Stimulated activated CD4-positive, alpha-beta T cell treated with anti-CD3 and anti-CD28 coated beads, TNF-alpha, amount 100 ng/mL, for 24 hours (primary cell): Measurements from ENCODE around the gene CPNE4.
A peak's percentile ranks its signal among the peaks of the same experiment; 100 is the strongest.
"Not testable (repeated sequence)": the region's sequence is repeated elsewhere in the genome, so short reads cannot be mapped to it uniquely, and the experiment has no call there.

Experiments
- DNase-seq, 3 experiments: peaks; one replicate each; pipeline ENCODE4 v3.0.0-alpha.2; 2020; ENCODE audit warnings: low read depth in 3 of 3

CPNE4 gene

DNA sequence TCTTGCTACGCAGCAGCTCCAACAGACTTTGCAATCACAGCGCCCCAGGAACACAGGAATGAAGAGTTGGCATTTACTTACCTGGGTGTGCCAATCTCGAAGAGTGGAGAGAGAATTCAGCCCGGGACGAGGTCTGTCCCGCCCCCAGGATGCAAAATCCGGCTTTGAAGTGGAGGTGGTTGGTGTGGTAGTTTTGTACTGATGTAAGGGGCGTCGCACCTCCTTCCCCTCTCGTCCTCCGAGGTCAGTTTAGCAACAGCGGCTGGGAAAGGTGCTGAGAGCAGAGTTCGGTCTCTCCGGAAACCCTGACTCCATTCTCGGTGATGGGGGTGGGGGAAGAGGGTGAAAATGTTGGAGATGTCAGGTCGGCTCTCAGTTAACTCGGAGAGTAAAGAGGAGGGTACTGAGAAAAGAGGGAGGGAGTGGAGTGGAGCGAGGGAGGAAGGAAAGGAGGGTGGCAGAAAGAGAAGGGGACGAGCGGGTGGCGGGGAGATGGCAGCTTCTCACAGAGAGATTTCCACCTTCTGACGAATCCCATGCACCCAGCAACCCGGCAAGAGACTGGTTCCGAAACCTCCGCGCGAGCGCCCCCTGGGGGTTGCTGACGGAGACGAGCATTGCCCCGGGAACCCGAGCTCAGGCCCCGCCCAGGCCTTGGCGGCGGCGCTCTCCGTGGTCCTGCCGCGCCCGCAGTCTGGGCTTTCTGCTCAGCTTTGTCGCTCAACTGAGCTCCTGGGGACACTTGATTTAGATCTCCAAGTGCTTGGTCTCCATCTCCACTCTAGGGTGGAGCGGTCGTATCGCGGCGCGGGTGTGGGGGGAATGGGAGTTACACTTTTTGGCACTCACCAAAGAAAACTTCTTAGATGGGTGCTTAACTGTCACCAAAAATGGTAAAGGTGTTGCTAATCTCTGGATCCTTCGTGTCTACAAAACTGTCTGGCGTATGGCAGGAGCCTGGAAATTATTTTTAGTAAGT, at the start of gene CPNE4:
TSS of gene CPNE4 (minus strand) at position 529 of the 979 bp plus-strand sequence.
- peak; percentile 22 to 76 (median 52) for DNase-seq

DNA sequence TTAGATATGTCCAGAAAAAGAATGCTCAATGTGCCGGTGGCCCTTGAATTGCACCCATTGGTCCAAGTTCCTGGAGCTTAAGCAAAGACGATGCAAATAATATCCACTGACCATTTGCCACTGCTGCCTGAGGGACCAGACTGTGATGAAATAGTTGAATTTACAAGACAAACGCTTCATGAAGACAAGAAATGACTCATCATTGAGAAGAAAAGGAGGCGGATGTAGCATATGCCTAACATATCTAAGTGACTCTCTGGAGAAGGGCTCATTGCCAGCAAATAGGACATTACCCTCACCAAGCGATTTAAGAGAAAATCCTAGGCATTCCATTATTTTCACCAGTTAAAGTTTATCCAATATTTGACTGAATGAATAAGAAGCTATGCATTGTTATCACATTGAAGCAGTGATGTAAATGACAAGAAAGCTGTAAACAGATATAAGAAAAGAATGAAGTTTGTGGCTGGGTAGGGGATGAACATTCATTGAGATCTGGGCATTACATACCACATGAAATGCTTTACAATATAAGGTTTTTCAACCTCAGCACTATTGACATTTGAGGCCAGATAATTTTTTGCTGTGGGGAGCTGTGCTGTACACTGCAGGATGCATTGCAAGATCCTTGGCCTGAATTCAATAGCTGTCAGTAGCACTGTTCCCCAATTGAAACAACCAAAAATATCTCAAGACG, 48.9 kb upstream of the CPNE4 start:
- DNase-seq = no peak

GRCh38 chr3:132083159-132083558, 48.3 kb upstream of the CPNE4 start:
- no peak for DNase-seq

- DNase-seq = no peak
Observed at GRCh38 chr3:132079147-132079546, 44.3 kb upstream of the CPNE4 start.

DNA sequence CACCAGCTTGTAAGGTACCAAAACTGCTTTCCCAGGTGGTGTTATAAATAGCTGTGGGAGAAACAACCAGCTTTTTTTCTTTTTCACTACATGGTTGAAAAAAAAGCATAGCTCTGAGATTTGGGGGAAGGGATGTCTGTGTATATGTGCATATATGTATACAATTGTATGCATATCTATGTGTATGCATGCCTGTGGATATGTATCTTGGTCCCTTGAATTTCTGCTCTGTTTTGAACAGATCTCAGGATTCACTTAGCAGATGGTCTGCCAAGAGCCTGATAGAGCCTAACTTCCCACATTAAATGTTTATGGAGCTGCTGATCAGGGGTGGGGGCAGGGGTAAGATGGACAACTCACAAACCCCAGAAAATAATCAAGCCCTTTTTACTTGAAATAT, 39.0 kb upstream of the CPNE4 start:
- DNase-seq = no peak

DNA sequence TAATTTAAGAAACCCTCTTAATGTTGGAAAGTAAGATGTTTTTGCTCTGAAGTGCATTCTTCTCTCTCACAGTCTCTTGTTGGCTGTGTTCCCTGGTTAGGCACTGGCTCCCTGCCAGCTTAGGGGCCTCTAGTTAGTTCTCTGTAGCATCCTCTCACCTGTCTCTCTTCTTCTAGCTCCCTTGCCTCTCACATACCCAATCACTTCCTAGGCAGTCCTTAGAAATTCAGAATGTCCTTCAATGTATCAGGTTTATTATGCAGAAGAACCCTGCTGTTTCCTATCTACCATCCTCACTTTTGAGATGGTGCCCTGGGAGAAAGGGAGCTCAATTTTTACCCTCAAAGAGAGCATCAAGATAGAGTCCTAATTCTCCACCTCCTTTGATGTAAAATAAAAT, 36.2 kb upstream of the CPNE4 start:
- no peak for DNase-seq

- no peak for DNase-seq
Observed at GRCh38 chr3:132064114-132064513, 29.3 kb upstream of the CPNE4 start.

GRCh38 chr3:132062535-132062934, 27.7 kb upstream of the CPNE4 start:
- DNase-seq = no peak

DNA sequence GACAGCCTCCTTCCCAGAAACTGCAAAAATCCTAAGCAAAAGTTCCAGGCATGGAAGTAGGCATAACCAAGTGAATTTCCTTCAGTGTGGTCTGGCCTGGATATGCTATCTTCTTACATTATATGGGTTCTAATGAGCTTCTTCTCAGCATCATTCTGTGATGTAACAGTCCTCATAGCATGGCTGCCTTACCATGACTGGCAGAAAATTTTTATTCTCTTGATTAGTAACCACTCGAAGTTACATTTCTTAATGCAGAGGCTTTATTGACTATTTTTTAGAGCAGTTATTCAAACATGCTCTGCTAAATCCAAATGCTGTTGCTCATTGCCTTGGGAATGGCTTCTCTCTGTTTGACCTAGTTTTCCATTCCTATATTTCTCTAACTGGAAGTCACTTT, 21.1 kb upstream of the CPNE4 start:
- no peak for DNase-seq

GRCh38 chr3:132047209-132047608, 12.4 kb upstream of the CPNE4 start:
- DNase-seq = no peak

DNA sequence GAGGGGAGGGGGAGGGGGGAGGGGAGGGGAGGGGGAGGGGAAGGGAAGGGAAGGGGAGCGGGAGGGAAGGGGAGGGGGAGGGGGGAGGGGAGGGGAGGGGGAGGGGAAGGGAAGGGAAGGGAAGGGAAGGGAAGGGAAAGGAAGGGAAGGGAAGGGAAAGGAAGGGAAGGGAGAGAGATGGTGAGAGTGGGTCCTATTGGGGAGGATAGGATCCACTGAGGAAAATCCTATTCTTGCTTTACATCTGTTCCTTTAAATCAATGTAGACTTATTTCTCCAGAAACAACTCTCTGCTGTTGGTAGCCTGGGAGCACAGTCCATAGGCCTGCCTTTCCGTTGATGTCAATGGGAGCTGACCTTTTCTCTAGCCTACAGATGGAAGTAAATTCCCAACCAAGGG, 10.1 kb upstream of the CPNE4 start:
- DNase-seq = not testable (repeated sequence)

DNA sequence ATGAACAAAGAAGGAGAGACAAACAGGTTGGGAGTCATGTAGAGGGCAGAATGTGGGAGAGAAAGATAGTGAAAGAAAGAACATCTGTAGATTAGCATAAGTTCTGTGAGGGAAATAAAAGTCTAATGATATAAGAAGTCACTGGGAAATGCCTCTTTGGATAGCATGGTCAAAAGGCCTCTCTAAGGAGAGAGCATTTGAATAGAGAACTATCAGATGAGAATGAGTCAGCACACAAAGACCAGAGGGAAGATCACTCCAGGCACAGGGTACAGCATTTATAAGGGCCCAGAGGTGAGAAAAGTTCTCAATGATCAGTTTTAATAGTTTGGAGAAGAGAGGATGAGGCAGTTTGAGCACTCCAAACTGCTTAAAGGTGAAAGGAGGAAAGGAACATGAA, 7.9 kb upstream of the CPNE4 start:
- no peak for DNase-seq

DNA sequence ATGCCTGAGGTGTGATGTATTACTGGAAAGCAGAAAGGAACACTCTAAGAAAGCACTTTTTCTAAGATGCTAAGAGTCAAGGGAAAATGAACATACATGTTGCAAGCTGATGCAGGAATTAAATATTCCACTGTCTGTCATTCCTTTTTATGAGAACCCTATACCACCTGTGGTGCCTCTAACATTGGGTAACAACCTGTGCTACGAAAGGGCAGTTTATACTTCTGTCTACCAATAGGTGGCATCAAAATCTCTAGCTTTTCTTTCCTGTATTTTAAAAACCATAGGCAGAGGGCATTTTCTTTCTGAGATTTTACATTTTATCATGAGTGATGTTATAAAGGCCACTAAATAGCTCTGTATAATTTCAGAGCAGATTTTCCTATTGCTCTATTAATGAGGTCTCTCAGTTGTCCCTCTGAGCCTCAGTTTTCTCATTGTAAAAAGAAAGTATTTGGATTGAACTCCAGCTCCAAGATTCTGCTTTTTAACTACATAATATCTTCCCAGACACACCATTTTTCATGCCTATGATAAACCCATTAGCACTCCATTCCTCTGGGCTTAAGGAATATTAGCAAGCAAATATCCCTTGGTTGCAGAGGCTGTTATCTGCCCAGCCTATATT, 3.5 kb upstream of the CPNE4 start:
- no peak for DNase-seq

GRCh38 chr3:132037581-132037980, 2.8 kb upstream of the CPNE4 start:
- DNase-seq = no peak

DNA sequence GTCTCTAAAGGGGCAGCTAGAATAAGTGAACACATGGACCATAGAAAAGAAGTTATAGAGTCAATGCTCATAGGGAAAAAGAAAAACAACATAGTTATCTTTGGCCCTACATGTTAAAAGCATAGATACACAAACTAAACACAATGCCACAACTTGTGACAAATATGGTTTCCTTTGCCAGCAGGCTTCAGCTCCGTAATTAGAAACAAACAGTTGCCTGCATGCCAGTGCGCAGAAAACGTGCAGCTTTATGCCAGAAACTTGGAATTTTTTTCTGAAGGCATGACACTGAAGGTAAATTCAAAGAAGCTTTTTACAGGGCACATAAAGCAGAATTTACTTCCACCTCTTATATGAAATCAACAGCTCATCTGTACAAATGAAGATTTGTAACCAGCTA, 2.2 kb upstream of the CPNE4 start:
- no peak for DNase-seq

GRCh38 chr3:132034097-132034485, 723 bp downstream of the CPNE4 start:
- DNase-seq = no peak

DNA sequence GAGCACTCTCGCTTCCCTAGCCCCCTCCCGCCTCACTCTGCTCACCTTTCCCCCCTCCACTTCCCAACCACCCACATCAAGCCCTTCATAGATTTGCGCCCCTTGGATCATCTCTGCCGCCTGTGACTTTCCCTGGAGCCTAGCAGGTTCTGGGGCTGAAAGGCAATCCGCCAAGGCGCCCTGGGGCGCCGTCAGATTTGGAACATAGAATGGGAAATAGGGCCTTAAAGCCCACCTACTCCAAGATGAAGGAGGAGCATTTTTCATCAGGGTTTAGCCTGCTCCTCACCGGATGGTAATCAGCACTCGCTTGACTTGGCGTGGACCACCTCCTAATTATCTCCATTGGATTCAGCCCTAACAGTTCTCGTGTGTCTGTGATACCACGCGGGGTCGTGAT, 1.3 kb downstream of the CPNE4 start:
- no peak for DNase-seq

GRCh38 chr3:132032959-132033358, 1.9 kb downstream of the CPNE4 start:
- DNase-seq = no peak

DNA sequence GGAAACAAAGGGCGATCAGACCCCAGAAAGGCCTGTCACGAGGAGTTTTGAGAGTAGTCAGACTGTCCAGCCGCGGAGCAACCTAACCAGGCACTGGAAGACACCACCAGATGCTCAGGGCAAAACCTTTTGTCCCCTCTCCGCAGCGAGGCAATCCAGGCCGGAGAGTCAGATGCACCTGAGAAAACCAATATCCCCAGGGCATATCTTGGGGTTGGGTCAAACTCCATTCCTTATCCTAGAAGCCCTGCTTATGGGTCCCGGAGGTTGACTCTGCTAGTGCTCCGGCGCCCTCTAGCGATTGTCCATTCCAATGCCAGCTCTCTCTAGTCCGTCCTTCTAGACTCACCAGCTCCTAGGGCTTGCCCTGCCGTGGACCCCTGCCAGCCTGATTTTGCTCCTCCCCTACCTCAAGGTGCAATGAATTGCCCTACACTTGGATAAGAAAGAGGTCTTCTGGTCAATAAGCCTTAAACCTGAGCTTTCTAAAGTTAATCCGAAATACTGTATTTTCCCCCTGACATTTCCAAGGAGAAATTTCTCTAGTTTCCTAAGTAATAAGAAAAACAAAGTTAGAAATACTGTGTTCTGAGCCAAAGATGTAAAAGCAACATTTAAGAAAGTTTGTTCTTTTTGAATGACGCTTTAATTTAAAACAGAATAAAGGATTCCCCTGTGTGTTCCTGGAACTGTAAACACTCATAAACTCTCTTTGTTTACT, 5.5 kb downstream of the CPNE4 start:
- peak; percentile 16 to 62 (median 27) for DNase-seq

GRCh38 chr3:132022914-132023313, 11.9 kb downstream of the CPNE4 start:
- DNase-seq = no peak

DNA sequence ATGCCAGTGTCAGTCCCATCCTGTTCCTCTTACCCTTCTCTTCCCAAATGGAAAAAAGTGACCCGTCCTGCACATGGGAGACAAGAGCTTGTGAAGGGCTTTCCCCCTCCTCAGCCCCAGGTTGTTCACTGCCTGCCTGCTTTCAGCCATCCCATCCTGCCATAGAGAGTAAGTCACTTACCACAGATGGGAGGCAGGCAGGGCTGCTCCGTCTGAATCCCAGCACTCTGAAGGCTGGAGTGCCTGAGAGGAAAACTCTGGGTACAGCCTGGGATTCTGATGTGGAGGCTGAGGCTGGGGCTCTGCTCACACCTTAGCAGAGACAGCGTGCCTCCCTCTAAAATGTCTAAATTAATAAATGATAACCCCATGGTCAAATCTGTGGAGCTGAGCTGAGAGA, 14.8 kb downstream of the CPNE4 start:
- no peak for DNase-seq

- no peak for DNase-seq
Observed at GRCh38 chr3:132017137-132017536, 17.7 kb downstream of the CPNE4 start.
